ENCODE results near the gene DLG2. TPM values are rescaled to one million over a fixed set of nuclear protein-coding genes. Genes with fewer than 3 reads are reported as not detected.
"Not testable (repeated sequence)": the region's sequence is repeated elsewhere in the genome, so short reads cannot be mapped to it uniquely, and the experiment has no call there.

Gene DLG2
- total RNA-seq, 1 donor from 2014 or later, result 14.4 TPM

DNA sequence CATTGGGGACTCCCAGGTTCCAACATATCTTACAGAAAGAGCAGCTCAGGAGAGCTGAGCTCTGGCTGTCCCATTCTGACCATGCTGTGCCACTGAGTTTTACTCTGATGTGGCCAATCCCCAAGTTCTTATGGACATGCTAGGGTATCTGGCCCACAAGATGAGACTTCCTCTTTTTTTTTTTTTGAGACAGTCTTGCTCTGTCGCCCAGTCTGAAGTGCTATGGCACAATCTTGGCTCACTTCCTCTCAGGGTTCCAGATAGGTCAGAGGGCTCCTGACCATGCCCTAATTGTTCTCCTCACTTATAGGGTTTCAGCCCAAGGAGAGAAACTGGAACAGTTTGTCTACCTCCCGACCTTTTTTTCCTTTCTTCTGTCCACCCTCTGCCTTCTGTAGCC, 2188.7 kb downstream of the DLG2 start:
- DNase-seq, result no peak

DNA sequence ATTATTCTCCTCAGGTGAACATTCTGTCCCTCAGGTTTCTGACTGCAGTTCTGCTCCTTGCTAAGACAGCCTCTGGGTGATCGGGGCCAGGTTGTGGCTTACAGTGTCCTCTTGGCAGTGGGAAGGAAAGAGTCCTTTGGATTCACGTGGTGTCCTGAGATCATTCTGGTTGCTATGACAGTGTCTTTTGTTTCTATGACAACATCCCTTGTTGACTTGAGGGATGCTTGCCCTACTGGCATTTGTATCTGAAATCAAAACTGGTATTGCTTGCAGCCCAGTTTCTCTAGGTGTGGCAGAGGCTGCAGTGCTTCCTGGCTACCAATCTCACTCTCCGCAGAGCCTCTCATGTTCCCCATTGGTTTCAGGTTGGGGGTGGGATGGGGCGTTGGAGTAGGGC, 2189.2 kb downstream of the DLG2 start:
- DNase-seq, result no peak

DNA sequence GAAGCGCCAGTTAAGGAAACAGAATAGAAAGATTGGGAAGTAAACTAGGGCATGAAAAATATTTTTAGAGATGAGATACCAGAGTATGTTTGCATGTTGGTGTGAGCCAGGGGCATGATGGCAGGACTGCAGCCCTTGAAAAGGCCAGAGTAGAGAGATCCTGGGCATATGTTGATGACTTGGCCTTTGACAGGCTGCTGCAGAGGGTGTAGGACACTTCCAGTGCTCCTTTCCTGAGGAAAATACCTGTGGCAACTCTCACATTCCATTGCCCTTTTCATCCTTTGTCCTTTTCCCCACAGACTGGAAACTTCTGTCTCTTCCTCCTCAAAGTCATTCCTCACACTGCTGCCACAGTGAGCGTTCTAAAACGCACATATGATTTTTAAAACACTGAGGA, 2190.3 kb downstream of the DLG2 start:
- DNase-seq, result no peak

DNA sequence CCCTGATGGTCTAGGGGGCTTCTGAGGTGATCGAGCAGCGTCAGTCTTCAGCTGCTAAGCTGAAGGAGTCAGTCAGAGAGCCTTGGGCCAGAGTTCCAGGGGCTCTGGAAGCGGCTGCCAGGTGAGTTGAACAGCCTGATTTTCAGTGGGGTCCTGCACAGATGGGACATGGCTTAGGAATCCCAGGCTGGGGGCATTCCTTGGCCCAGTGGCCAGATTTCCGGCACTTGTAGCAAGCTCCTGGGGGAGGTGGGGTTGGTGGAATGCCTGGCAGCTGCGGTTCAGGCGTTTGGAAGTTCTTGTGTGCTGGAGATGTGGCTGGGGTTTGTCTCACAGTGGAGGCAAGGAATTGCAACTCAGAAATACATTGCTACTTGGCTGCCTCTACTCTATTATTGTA, 2192.3 kb downstream of the DLG2 start:
- not testable (repeated sequence) for DNase-seq

DNA sequence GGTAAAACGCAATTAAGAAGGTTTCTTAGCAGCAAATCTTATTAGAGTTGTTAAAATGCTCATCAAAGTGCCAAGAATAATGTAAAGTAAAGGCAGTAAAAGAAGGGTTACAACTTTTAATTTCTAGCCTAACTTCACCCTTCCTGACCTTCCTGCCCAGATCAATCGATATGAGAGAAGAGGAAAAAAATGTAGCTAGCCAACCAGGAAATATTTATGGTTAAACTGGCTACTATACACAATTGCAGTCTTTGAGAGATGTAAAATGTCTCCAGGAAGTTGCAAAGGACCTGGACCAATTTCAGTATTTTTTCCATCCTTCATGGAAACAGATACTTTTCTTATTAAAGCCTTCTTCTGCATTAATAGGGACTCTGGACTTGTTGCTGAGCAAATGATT, 2199.2 kb downstream of the DLG2 start:
- DNase-seq, result no peak

DNA sequence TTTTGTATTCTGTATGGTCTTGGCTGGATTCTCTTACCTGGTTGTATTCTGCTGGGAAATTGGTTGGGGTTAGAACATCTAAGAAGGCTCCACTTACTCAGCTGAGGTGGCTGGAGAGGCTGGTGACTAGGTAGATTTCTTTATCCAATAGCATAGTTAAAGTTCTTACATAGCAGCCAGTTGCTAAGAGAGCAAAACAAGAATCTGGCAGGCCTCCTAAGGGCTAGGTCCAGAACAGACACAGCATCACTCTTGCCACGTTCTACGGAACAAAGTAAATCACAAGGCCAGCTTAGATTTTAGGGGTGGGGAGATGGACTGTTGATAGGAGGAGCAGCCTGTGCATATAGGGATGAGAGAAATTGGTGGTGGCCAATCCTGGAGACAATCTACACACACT, 2199.6 kb downstream of the DLG2 start:
- no peak for DNase-seq

DNA sequence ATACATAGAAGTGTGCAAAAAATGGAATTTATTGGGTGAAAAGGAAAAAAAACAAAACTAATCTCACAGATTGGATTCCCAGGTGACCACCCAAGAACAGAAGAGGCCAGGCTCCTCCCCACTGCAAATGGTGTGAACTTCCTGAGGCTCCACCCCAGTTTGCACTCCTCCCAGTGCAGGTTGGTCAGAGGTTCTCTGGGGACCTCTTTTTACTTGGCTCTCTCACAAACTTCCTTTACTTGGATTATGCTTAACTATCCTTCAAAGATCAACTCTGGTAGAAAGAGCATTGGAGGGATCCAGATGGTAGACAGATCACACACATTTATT, 2202.0 kb downstream of the DLG2 start:
- DNase-seq, result no peak

DNA sequence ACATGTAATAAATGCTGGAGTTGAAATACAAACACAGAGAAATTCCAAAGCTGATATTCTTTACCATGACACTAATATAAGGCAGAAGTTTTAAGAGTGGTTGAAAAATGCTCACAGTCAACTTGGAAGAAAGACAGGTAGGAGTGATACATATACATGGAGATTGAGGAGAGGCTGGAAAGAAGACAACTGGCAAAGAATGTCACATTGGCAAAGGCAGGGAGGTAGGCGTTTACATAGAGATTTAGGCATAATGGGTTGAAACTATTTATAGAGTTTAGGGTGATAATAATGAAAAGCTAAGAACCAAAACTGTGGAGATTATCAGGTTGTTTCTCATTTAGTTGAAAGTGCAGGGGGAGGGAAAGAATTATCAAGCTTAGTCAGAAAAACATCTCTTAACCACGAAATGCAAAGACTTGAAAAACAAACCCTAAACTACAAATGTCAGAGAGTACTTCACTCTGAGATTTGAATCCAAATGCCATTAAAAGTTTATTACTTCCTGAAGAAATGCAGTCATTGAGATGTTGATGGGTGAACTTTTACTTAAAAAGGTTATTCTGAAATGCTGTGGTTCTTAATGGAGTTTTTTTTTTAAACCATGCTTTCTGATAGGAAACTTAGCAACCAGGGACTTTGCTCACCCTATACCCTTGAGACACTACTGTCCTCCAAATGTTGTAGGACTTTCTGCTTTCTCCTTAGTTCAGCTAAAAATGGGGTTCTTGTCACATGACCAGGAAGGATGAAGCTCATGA, 2202.6 kb downstream of the DLG2 start:
- no peak for DNase-seq

DNA sequence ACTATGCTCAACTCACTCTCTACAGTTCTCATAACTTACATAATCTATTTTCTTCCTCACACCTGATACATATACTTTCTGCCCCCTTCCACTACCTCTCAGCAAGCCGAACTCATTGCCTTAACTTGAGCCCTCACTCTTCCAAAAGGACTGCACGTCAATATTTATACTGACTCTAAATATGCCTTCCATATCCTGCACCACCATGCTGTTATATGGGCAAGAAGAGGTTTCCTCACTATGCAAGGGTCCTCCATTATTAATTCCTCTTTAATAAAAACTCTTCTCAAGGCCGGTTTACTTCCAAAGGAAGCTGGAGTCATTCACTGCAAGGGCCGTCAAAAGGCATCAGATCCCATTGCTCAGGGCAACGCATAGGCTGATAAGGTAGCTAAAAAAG, 2204.5 kb downstream of the DLG2 start:
- DNase-seq, result not testable (repeated sequence)

DNA sequence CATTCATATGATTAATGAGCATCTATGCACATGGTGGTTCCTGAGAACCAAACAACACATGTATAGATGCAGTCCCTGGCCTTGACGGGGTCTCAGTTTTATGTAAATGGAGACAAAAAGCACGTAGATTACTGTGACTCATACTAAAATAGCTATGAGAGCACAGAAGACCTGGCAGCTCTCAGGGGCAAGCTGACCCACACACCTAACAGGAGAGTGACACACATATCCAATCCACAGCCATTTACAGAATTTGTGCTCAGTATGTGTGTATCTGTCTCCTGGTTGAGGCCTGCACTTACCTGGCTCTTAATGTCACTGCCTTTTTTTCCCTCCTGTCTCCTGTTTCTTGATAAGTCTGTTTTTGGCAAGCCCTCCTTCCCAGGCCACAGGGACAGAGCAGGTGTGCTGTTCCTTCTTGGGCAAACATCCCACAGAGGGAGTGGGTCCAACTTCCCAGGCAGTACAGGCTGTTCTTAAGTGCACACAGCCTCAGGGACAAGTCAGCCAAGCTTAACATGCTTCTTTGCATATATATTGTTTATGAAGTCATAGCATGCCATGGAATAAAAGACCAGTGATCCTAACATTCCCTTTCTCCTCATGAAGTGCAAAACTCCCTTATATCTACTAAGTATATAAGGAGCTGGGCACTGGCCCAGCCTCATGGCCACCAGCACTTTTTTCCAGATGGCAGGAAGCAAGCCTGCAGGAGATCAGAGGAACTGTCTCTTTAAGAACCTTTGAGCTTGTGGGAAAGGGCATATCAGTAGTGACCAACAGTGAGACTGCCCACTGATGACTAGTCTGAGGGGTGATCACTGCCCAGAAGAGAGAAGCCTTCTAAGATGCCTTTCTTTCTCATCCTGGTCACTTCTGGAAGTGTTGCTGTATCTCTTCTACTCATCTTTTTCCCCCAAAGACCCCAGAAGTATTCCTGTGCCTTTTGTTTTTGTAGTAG, 2216.3 kb downstream of the DLG2 start:
- peak; percentile 54 for DNase-seq

DNA sequence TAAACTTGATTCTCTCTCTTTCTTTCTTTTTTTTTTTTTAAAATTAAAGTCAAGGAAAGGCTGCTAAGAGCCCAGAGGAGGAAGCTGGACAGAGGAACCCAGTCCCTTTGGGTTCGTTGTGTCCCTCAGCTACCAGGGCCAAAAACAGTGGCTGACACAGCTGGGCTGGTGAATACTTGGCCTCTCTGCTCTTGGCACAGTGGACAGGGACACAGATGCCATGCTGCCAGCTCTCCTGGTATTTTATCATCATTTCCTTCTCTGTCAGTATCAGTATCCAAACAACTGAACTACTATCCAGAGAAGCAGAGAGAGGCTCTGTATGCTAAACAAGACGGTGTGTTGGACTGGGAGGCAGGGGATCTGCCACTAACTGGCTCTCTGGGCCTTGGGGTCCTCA, 2217.3 kb downstream of the DLG2 start:
- no peak for DNase-seq

DNA sequence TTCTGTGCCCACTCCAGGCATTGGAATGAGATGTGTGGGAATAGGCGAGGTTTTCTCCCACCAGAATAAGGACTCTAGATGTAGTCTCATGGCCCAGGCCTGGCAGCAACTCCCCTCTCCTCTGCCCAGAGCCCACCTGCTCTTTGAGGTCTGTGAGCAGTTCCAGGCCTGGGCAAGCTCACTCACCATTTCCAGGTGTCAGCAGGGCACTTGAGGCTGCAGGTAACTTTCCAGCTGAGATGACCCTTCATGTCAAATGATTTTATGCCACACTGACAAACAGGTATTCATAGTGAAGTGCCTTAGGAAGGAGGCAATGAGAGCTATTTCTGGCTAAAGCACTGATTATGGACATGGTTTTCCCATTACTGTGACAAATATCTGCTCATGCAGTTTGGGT, 2217.7 kb downstream of the DLG2 start:
- no peak for DNase-seq

DNA sequence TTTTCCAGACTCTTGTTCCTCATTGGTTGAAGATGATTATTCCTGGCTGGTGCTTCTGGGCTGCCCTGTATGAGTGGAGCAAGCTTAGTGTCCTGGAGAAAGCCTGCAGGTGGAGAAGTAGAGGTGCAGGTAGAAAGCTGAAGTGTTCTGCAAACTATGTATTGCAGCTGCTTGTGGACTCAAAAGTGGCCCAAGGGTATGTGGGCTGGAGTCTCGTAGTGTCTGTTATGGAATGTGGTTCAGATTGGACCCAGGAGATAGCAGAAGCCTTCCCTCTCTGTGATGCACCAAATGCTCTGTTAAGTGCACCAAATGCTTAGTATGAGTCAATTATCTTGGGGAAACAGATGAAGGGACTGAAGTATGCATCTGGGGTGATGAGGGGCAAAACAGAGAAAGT, 2218.2 kb downstream of the DLG2 start:
- no peak for DNase-seq

Small RNAs within 50 kb of the gene (small RNA-seq; reads per million reads assigned to genes)
- gene RF02112 (ENCODE audit: low replicate concordance), result not detected
- gene RF02113 (ENCODE audit: low replicate concordance), result not detected
- not detected for gene RNU6-1292P (ENCODE audit: low replicate concordance)

Other genes starting within 250 kb of the DLG2 start
- 39.8 TPM for gene TMEM126B, start 1.2 kb upstream of the DLG2 start, total RNA-seq
- gene TMEM126A, start 20.6 kb upstream of the DLG2 start, total RNA-seq, result 19.8 TPM
- 101 TPM for gene CREBZF, start 37.8 kb upstream of the DLG2 start, total RNA-seq
- gene CCDC89, start 58.9 kb upstream of the DLG2 start, total RNA-seq, result 3.7 TPM
- 65.8 TPM for gene SYTL2, start 183.8 kb upstream of the DLG2 start, total RNA-seq
- gene CCDC83, start 228.0 kb upstream of the DLG2 start, total RNA-seq, result not detected

Data from tongue (tissue), 3 donors.